ENCODE measurements around the gene C6orf62.
A peak's percentile ranks its signal among the peaks of the same experiment; 100 is the strongest.
"Not testable (repeated sequence)": the region's sequence is repeated elsewhere in the genome, so short reads cannot be mapped to it uniquely, and the experiment has no call there.

C6orf62 gene

GRCh38 chr6:24719125-24719971 lies at the start of gene C6orf62:
TSS of gene C6orf62 (minus strand) at chr6:24719154. CDS start at chr6:24718668, 486 bp downstream.
- peak in 1 of 2 donors; percentile 10 for DNase-seq (ENCODE audit: low read depth in 2 of 2, low spot score in 1 of 2)

- DNase-seq (ENCODE audit: low read depth in 2 of 2, low spot score in 1 of 2): no peak
These were observed 49.4 kb upstream of the C6orf62 start for GRCh38 chr6:24768361-24768760.

- DNase-seq (ENCODE audit: low read depth in 2 of 2, low spot score in 1 of 2): no peak
These were observed 47.9 kb upstream of the C6orf62 start for GRCh38 chr6:24766680-24767462.

- not testable (repeated sequence) for DNase-seq (ENCODE audit: low read depth in 2 of 2, low spot score in 1 of 2)
These were observed 47.0 kb upstream of the C6orf62 start for GRCh38 chr6:24765968-24766367.

- DNase-seq (ENCODE audit: low read depth in 2 of 2, low spot score in 1 of 2): not testable (repeated sequence)
These were observed 46.2 kb upstream of the C6orf62 start for GRCh38 chr6:24764833-24765828.

- DNase-seq (ENCODE audit: low read depth in 2 of 2, low spot score in 1 of 2): no peak
These were observed 44.6 kb upstream of the C6orf62 start for GRCh38 chr6:24763578-24763977.

DNA sequence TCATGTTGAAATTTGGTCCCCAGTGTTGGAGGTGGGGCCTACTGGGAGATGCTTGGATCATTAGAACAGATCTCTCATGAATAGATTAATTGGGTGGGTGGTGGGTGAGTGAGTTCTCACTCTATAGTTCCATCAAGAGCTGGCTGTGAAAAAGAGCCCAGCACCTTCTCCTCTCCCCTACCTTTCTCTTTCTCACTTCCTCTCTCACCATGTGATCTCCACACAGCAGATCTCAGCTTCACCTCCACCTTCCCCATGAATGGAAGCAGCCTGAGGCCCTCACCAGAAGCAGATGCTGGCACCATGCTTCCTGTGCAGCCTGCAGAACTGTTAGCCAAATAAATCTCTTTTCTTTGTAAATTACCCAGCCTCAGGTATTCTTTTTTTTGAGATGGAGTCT lies 42.9 kb upstream of the C6orf62 start:
- DNase-seq (ENCODE audit: low read depth in 2 of 2, low spot score in 1 of 2): no peak

GRCh38 chr6:24761193-24761835 lies 42.4 kb upstream of the C6orf62 start:
- no peak for DNase-seq (ENCODE audit: low read depth in 2 of 2, low spot score in 1 of 2)

- DNase-seq (ENCODE audit: low read depth in 2 of 2, low spot score in 1 of 2): no peak
These were observed 41.3 kb upstream of the C6orf62 start for GRCh38 chr6:24760210-24760609.

GRCh38 chr6:24759718-24760117 lies 40.8 kb upstream of the C6orf62 start:
- DNase-seq (ENCODE audit: low read depth in 2 of 2, low spot score in 1 of 2): no peak

DNA sequence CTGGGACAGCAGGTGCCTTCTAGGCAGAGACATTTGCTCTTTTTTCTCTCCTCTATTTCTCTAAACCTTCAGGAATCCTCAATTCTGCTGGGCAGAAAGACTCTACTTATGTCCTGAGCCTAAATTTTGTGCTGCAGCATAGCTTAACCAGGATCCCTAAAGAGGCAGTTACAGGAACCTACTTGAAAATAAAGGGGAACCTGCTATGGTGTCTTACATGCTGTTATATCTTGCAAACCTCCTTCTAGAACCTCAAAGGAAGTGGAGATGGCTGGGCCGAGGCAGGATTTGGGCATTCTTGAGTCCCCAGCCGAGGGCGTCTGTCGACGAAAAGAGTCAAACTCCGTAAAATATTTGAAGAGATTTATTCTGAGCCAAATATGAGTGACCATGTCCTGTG lies 38.7 kb upstream of the C6orf62 start:
- no peak for DNase-seq (ENCODE audit: low read depth in 2 of 2, low spot score in 1 of 2)

- no peak for DNase-seq (ENCODE audit: low read depth in 2 of 2, low spot score in 1 of 2)
These were observed 36.3 kb upstream of the C6orf62 start for GRCh38 chr6:24755279-24755678.

DNA sequence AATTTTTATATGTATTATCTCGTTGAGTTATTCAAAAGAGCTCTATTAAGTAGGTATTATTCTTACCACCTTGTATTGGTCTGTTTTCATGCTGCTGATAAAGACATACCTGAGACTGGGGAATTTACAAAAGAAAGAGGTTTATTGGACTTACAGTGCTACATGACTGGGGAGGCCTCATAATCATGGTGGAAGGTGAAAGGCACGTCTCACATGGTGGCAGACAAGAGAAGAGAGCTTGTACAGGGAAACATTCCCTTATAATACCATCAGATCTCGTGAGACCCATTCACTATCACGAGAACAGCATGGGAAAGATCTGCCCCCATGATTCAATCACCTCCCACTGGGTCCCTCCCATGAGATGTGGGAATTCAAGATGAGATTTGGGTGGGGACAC lies 35.4 kb upstream of the C6orf62 start:
- not testable (repeated sequence) for DNase-seq (ENCODE audit: low read depth in 2 of 2, low spot score in 1 of 2)

- no peak for DNase-seq (ENCODE audit: low read depth in 2 of 2, low spot score in 1 of 2)
These were observed 34.6 kb upstream of the C6orf62 start for GRCh38 chr6:24753545-24753944.

GRCh38 chr6:24752917-24753492 lies 34.1 kb upstream of the C6orf62 start:
- DNase-seq (ENCODE audit: low read depth in 2 of 2, low spot score in 1 of 2): no peak

- no peak for DNase-seq (ENCODE audit: low read depth in 2 of 2, low spot score in 1 of 2)
These were observed 33.5 kb upstream of the C6orf62 start for GRCh38 chr6:24752503-24752902.

DNA sequence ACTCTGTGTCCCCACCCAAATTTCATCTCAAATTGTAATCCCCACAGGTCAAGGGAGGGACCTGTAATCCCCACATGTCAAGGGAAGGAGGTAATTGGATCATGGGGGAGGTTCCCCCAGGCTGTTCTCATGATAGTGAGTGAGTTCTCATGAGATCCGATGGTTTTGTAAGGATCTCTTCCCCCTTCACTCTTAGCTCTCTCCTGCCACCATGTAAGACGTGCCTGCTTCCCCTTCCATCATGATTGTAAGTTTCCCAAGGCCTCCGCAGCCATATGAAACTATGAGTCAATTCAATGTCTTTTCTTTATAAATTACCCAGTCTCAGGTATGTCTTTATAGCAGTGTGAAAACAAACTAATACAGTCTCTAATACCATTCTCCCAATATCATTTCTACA lies 31.9 kb upstream of the C6orf62 start:
- DNase-seq (ENCODE audit: low read depth in 2 of 2, low spot score in 1 of 2): not testable (repeated sequence)

DNA sequence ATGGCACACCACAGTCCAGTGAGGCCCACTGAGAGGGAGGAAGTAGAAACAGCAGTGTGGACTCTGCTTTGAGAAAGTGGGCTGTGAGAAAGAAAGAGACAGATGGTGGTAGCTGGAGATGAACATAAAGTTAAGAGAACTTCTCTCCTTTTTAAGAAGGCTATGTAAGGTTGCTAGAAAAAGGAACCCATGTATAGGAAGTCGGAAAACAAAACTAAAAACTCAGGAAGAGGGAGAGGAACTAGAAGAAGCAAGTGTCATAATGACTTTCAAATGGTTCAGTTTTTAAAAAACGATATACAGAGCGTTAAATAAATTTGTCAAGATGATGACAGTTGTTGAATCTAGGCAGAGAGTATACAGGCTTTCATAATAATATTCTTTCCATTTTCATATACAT lies 30.3 kb upstream of the C6orf62 start:
- DNase-seq (ENCODE audit: low read depth in 2 of 2, low spot score in 1 of 2): no peak

DNA sequence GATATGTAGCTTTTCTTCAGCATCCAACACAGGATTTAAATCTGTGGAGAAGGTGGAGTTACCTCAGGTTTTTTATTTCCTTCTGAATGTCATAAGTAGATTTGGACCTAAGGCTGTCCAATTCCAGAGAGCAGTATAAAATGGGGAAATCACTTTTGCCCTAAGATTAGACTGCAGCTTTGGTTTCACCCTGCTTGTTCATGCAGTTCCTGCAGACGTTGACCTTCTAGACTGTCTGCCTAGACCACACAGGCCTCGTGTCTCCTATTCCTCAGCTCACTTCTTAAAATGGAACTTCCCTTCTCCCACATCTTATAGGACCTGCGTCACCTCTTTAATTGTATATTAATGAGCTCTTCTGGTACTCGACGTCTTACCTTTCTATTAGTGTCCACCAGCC lies 26.0 kb upstream of the C6orf62 start:
- DNase-seq (ENCODE audit: low read depth in 2 of 2, low spot score in 1 of 2): no peak

GRCh38 chr6:24743944-24744335 lies 25.0 kb upstream of the C6orf62 start:
- no peak for DNase-seq (ENCODE audit: low read depth in 2 of 2, low spot score in 1 of 2)

Measured in stimulated activated CD8-positive, alpha-beta memory T cell treated with anti-CD3 and anti-CD28 coated beads, Interleukin-4, amount 100 ng/mL, for 1 hour (primary cell).